NCI-H460 (cell line): Measurements from ENCODE around the gene PCDHAC2. TPM values are rescaled to one million over a fixed set of nuclear protein-coding genes. Genes with fewer than 3 reads are reported as not detected.

Experiments used
- DNase-seq: peaks from one replicate; pipeline ENCODE4 v3.0.0-alpha.2; 2016; ENCODE audit warnings: low read depth; ENCODE audit errors: extremely low read depth
- small RNA-seq, 2 experiments: library from RNA; depleted of rRNA; stranded (forward); fragments of <200 nt; gene quantifications; one replicate each; pipeline ENCODE3, GENCODE V24; 2014
- total RNA-seq: library from RNA; depleted of rRNA; stranded (reverse); fragments of >200 nt; shearing (Covaris generic); gene quantifications from 2 replicates; pipeline ENCODE4 v1.2.3, GENCODE V29; 2014; rRNA removed

Gene PCDHAC2
- total RNA-seq, 1 experiment from 2014 or later = 1.0 TPM

GRCh38 chr5:140986117-140986521, 19.8 kb downstream of the PCDHAC2 start:
- DNase-seq = no peak

- no peak for DNase-seq
These were observed 21.8 kb downstream of the PCDHAC2 start for GRCh38 chr5:140988100-140988499.

DNA sequence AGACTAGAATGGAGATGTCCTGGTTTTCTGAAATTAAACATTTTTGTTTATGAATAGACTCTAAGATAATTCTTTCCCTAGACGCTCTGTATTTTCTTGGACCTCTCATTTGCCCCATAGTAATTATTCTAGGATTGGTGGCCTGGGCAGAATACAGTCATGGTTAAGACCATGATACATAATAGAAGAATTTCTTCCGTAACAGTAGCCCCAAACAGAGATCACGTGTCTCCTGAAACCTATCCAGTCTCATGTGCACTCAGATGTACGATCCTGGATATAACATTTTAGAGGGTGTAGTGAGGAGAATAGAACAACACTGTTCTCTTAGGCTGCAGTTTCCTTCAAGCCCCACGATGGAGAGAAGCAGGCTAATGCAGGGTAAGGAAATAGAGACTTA, 22.3 kb downstream of the PCDHAC2 start:
- no peak for DNase-seq

- DNase-seq = no peak
These were observed 23.2 kb downstream of the PCDHAC2 start for GRCh38 chr5:140989254-140990020.

GRCh38 chr5:140992828-140993227, 26.6 kb downstream of the PCDHAC2 start:
- no peak for DNase-seq

- DNase-seq = no peak
These were observed 29.8 kb downstream of the PCDHAC2 start for GRCh38 chr5:140996060-140996459.

GRCh38 chr5:140998921-140999410, 32.7 kb downstream of the PCDHAC2 start:
- DNase-seq = no peak

DNA sequence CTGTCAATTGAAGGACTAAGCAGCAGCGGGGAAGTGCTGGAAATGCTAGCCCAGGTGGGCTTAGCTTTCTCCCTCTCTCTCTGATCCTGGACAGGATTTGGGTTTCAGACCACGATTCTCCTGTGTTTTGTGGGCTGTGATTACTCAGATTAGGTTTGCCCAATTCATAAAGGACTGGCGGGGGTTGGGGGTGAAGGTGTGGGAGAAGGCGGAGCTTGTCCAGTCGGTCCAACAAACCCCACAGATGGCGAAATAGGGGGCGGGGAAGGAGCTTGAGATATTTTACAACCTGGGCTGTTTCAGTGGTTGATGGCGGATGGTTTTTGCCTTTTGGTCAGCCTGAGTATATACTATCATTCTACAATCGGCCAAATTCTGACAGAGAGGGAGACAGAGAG, 35.2 kb downstream of the PCDHAC2 start:
- no peak for DNase-seq

GRCh38 chr5:141001844-141002604, 35.7 kb downstream of the PCDHAC2 start:
- no peak for DNase-seq

- no peak for DNase-seq
These were observed 36.3 kb downstream of the PCDHAC2 start for GRCh38 chr5:141002605-141002965.

DNA sequence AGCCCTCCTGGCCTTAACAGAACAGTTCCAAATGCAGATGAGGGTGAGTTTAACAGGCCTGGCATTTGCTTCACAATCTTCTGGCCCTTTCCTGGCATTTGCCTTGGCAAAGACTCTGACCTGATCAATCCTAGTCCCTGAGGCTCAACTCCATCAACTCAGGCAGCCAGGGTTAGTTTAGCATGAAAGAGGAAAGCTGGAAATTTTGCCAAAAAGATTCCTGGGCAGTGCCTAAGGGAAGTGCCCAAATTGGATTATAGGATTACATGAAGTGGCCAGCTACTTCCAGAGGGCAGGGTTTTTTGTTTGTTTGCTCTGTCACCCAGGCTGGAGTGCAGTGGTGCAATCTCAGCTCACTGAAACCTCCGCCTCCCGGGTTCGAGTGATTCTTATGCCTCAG, 36.8 kb downstream of the PCDHAC2 start:
- DNase-seq = no peak

DNA sequence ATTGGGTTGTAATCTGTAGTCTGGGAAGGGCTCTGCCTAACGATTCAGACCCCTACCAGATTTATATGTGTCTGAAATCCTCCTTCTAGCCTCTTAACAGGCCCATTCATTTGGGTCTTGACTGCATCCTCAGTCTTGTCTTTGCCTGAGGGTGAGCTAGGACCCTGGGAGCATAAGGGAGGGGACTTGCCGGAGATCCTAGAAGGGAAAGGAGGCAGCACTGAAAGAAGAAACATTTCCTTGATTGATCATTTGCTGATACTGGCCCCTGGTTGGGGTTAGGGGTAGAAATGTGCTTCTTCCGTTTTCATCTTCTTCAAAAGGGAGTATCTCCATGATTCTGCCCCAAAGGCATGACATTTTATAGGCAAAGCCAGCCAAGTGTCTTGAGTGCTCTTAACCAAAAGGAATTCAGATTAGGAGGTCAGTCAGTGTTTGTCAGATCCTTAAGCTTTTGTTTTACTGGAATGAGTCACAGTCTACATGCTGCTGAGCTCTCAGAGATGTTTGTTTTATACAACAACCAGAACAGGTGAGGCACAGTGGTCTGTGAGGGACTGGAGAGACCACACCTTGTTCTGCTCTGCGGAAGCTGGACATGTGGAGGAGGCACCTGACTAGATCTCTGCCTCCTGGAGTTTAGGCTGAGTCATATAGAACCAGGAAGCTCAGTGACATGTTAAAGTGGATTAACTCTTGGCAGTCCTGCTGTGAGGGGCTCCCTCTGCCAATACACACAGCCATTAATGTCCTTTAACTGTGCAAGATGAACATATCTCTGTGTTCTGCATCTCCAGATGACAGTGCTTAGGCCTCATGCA, 37.7 kb downstream of the PCDHAC2 start:
- DNase-seq = no peak

- DNase-seq = no peak
These were observed 41.5 kb downstream of the PCDHAC2 start for GRCh38 chr5:141007791-141008190.

GRCh38 chr5:141010047-141010793, 43.9 kb downstream of the PCDHAC2 start:
- DNase-seq = no peak

- no peak for DNase-seq
These were observed 51.7 kb downstream of the PCDHAC2 start for GRCh38 chr5:141017943-141018342.

Small RNAs within 50 kb of the gene (small RNA-seq; reads per million reads assigned to genes)
- 0 reads per million in 2 experiments for gene AC010223.1

Other genes with a start within 250 kb of the PCDHAC2 start
- 0.07 and 0.12 TPM in 2 replicates for gene PCDHA1, start 180.3 kb upstream of the PCDHAC2 start, total RNA-seq
- gene PCDHA2, start 171.6 kb upstream of the PCDHAC2 start, total RNA-seq = not detected in 2 replicates
- gene PCDHA3, start 165.4 kb upstream of the PCDHAC2 start, total RNA-seq = not detected in 2 replicates
- gene PCDHA4, start 159.4 kb upstream of the PCDHAC2 start, total RNA-seq = 0.09 TPM in 1 of 2 replicates, not detected in the other
- not detected in 2 replicates for gene PCDHA5, start 144.9 kb upstream of the PCDHAC2 start, total RNA-seq
- not detected in 2 replicates for gene PCDHA6, start 138.5 kb upstream of the PCDHAC2 start, total RNA-seq
- gene PCDHA7, start 132.2 kb upstream of the PCDHAC2 start, total RNA-seq = 0.15 TPM in 1 of 2 replicates, not detected in the other
- 0.05 TPM in 1 of 2 replicates, not detected in the other for gene PCDHA8, start 125.3 kb upstream of the PCDHAC2 start, total RNA-seq
- 0.02 TPM in 1 of 2 replicates, not detected in the other for gene PCDHA9, start 118.1 kb upstream of the PCDHAC2 start, total RNA-seq
- 0.03 and 0.05 TPM in 2 replicates for gene PCDHA10, start 110.6 kb upstream of the PCDHAC2 start, total RNA-seq
- gene PCDHA11, start 97.5 kb upstream of the PCDHAC2 start, total RNA-seq = not detected in 2 replicates
- 4.4 and 5.6 TPM in 2 replicates for gene PCDHA12, start 91.2 kb upstream of the PCDHAC2 start, total RNA-seq
- gene PCDHA13, start 84.4 kb upstream of the PCDHAC2 start, total RNA-seq = 1.2 and 1.3 TPM in 2 replicates
- 0.92 and 1.1 TPM in 2 replicates for gene PCDHAC1, start 40.2 kb upstream of the PCDHAC2 start, total RNA-seq
- 0.03 TPM in 1 of 2 replicates, not detected in the other for gene PCDHB1, start 84.9 kb downstream of the PCDHAC2 start, total RNA-seq
- 0.29 and 0.52 TPM in 2 replicates for gene PCDHB2, start 128.1 kb downstream of the PCDHAC2 start, total RNA-seq
- gene PCDHB3, start 134.0 kb downstream of the PCDHAC2 start, total RNA-seq = 0.12 and 0.14 TPM in 2 replicates
- gene PCDHB4, start 155.3 kb downstream of the PCDHAC2 start, total RNA-seq = not detected in 2 replicates
- gene PCDHB5, start 168.7 kb downstream of the PCDHAC2 start, total RNA-seq = 0.07 TPM in 1 of 2 replicates, not detected in the other
- not detected in 2 replicates for gene PCDHB6, start 183.6 kb downstream of the PCDHAC2 start, total RNA-seq
- gene PCDHB7, start 206.2 kb downstream of the PCDHAC2 start, total RNA-seq = 0.17 and 0.25 TPM in 2 replicates
- 0.14 and 0.22 TPM in 2 replicates for gene PCDHB8, start 211.3 kb downstream of the PCDHAC2 start, total RNA-seq
- gene PCDHB16, start 215.9 kb downstream of the PCDHAC2 start, total RNA-seq = 0.32 and 0.69 TPM in 2 replicates
- 0.40 and 0.69 TPM in 2 replicates for gene PCDHB9, start 220.7 kb downstream of the PCDHAC2 start, total RNA-seq
- 0.35 and 0.72 TPM in 2 replicates for gene PCDHB10, start 225.9 kb downstream of the PCDHAC2 start, total RNA-seq
- gene PCDHB11, start 233.2 kb downstream of the PCDHAC2 start, total RNA-seq = 5.4 and 6.0 TPM in 2 replicates
- gene PCDHB12, start 242.2 kb downstream of the PCDHAC2 start, total RNA-seq = 0.75 and 0.99 TPM in 2 replicates
- gene PCDHB13, start 247.4 kb downstream of the PCDHAC2 start, total RNA-seq = 2.2 and 2.5 TPM in 2 replicates